NCI-H1092 treated with DMSO at 0.1 percent for 48 hours (cell line): ENCODE data around the gene LRRC28.
"Not testable (repeated sequence)": the region's sequence is repeated elsewhere in the genome, so short reads cannot be mapped to it uniquely, and the experiment has no call there.

Source experiments
- DNase-seq: peaks from one replicate; lab custom pipeline; 2025; lab: John Stamatoyannopoulos, UW

The LRRC28 gene

GRCh38 chr15:99250857-99251841 is at the start of gene LRRC28:
Gene LRRC28, plus strand, starts transcription at chr15:99251481. Its CDS starts 4,477 bp downstream, at chr15:99255958.
- DNase-seq: peak; percentile 97

GRCh38 chr15:99202176-99202552 is 49.1 kb upstream of the LRRC28 start:
- no peak for DNase-seq

- no peak for DNase-seq
These were observed 43.6 kb upstream of the LRRC28 start for GRCh38 chr15:99207672-99208071.

GRCh38 chr15:99209326-99209725 is 42.0 kb upstream of the LRRC28 start:
- DNase-seq: no peak

GRCh38 chr15:99210334-99210733 is 40.9 kb upstream of the LRRC28 start:
- DNase-seq: no peak

- no peak for DNase-seq
These were observed 39.4 kb upstream of the LRRC28 start for GRCh38 chr15:99211926-99212325.

GRCh38 chr15:99212406-99212805 is 38.9 kb upstream of the LRRC28 start:
- DNase-seq: no peak

GRCh38 chr15:99213187-99213811 is 38.0 kb upstream of the LRRC28 start:
- peak; percentile 12 for DNase-seq

- no peak for DNase-seq
These were observed 26.7 kb upstream of the LRRC28 start for GRCh38 chr15:99224372-99225214.

- DNase-seq: no peak
These were observed 24.5 kb upstream of the LRRC28 start for GRCh38 chr15:99226802-99227201.

GRCh38 chr15:99228120-99228770 is 23.0 kb upstream of the LRRC28 start:
- DNase-seq: no peak

GRCh38 chr15:99230867-99231266 is 20.4 kb upstream of the LRRC28 start:
- no peak for DNase-seq

GRCh38 chr15:99232740-99233139 is 18.5 kb upstream of the LRRC28 start:
- DNase-seq: no peak

GRCh38 chr15:99234160-99234559 is 17.1 kb upstream of the LRRC28 start:
- not testable (repeated sequence) for DNase-seq

- no peak for DNase-seq
These were observed 12.4 kb upstream of the LRRC28 start for GRCh38 chr15:99238849-99239248.

- no peak for DNase-seq
These were observed 11.6 kb upstream of the LRRC28 start for GRCh38 chr15:99239545-99240198.

GRCh38 chr15:99241752-99242151 is 9.5 kb upstream of the LRRC28 start:
- DNase-seq: no peak

- no peak for DNase-seq
These were observed 7.0 kb upstream of the LRRC28 start for GRCh38 chr15:99244306-99244705.

GRCh38 chr15:99247062-99247461 is 4.2 kb upstream of the LRRC28 start:
- no peak for DNase-seq

- DNase-seq: no peak
These were observed 3.1 kb upstream of the LRRC28 start for GRCh38 chr15:99248000-99248715.
